Trophoblast cell (in vitro differentiated cells and primary cell): ENCODE data around the gene CRACR2B.
A peak's percentile ranks its signal among the peaks of the same experiment; 100 is the strongest.

Source experiments
- DNase-seq, 2 donors: peaks; one replicate each; pipeline ENCODE4 v3.0.0-alpha.2; 2016
- H2AFZ ChIP-seq: 2 replicates; pipeline ENCODE4 v1.6.1; 2013; ENCODE audit warnings: low read length, moderate library complexity, mild to moderate bottlenecking; ENCODE audit not compliant: insufficient read depth, poor library complexity
- H2AK5ac ChIP-seq: 2 replicates; pipeline ENCODE4 v1.6.1; 2013; ENCODE audit warnings: mild to moderate bottlenecking, low read length
- H2BK120ac ChIP-seq: 2 replicates; pipeline ENCODE4 v1.6.1; 2013; ENCODE audit warnings: low read length, mild to moderate bottlenecking, moderate library complexity; ENCODE audit not compliant: insufficient read depth, poor library complexity
- H2BK12ac ChIP-seq: 2 replicates; pipeline ENCODE4 v1.6.1; 2013; ENCODE audit warnings: mild to moderate bottlenecking, low read length, moderate library complexity
- H2BK5ac ChIP-seq: 2 replicates; pipeline ENCODE4 v1.6.1; 2013; ENCODE audit warnings: low read length, low read depth, moderate library complexity, mild to moderate bottlenecking; ENCODE audit not compliant: poor library complexity
- H3K14ac ChIP-seq: 2 replicates; pipeline ENCODE4 v1.6.1; 2013; ENCODE audit warnings: mild to moderate bottlenecking, low read length
- H3K18ac ChIP-seq: 2 replicates; pipeline ENCODE4 v1.6.1; 2013; ENCODE audit warnings: mild to moderate bottlenecking, low read length
- H3K23ac ChIP-seq: 2 replicates; pipeline ENCODE4 v1.6.1; 2013; ENCODE audit warnings: low read length
- H3K27ac ChIP-seq: 2 replicates; pipeline ENCODE4 v1.5.1; 2013; ENCODE audit warnings: low read depth, mild to moderate bottlenecking, inconsistent platforms, low read length, moderate library complexity
- H3K27me3 ChIP-seq: 2 replicates; pipeline ENCODE4 v1.6.1; 2013; ENCODE audit warnings: inconsistent platforms, mild to moderate bottlenecking, low read length, moderate library complexity; ENCODE audit not compliant: insufficient read depth
- H3K36me3 ChIP-seq, 2 experiments: 1 replicate in 1 of 2; 2 replicates in 1 of 2; pipeline ENCODE4 v1.6.1; 2013; ENCODE audit warnings: low read length in 2 of 2, mild to moderate bottlenecking in 2 of 2, moderate library complexity in 1 of 2; ENCODE audit not compliant: insufficient read depth in 2 of 2, control insufficient read depth in 1 of 2
- H3K4ac ChIP-seq: 2 replicates; pipeline ENCODE4 v1.6.1; 2013; ENCODE audit warnings: low read depth, mild to moderate bottlenecking, low read length, moderate library complexity
- H3K4me1 ChIP-seq, 2 experiments: 1 replicate in 1 of 2; 2 replicates in 1 of 2; pipeline ENCODE4 v1.6.1; 2013; ENCODE audit warnings: low read length in 2 of 2, mild to moderate bottlenecking in 2 of 2, moderate library complexity in 1 of 2; ENCODE audit not compliant: insufficient read depth in 2 of 2, control insufficient read depth in 1 of 2
- H3K4me2 ChIP-seq: 2 replicates; pipeline ENCODE4 v1.6.1; 2013; ENCODE audit warnings: inconsistent platforms, mild to moderate bottlenecking, low read length, moderate library complexity
- H3K4me3 ChIP-seq: 2 replicates; pipeline ENCODE4 v1.5.1; 2013; ENCODE audit warnings: mild to moderate bottlenecking, low read depth, low read length, inconsistent platforms
- H3K79me1 ChIP-seq: one replicate; pipeline ENCODE4 v1.6.1; 2013; ENCODE audit warnings: low read length
- H3K79me2 ChIP-seq: 2 replicates; pipeline ENCODE4 v1.6.1; 2013; ENCODE audit warnings: low read length, mild to moderate bottlenecking; ENCODE audit not compliant: control insufficient read depth, insufficient read depth, poor library complexity
- H3K9ac ChIP-seq: 2 replicates; pipeline ENCODE4 v1.6.1; 2013; ENCODE audit warnings: mild to moderate bottlenecking, low read length
- H3K9me3 ChIP-seq: 2 replicates; pipeline ENCODE4 v1.6.1; 2013; ENCODE audit warnings: low read depth, mild to moderate bottlenecking, control low read depth, inconsistent platforms, low read length; ENCODE audit not compliant: insufficient read depth
- H4K12ac ChIP-seq: 2 replicates; pipeline ENCODE4 v1.6.1; 2013; ENCODE audit warnings: low read depth, mild to moderate bottlenecking, low read length, moderate library complexity
- H4K8ac ChIP-seq: 2 replicates; pipeline ENCODE4 v1.6.1; 2013; ENCODE audit warnings: low read depth, mild to moderate bottlenecking, low read length, moderate library complexity
- H4K91ac ChIP-seq: one replicate; pipeline ENCODE4 v1.6.1; 2013; ENCODE audit warnings: low read depth, mild to moderate bottlenecking, low read length, moderate library complexity
- WGBS: extraction: QIAGEN DNeasy Blood & Tissue Kit; methylation state at CpG from one replicate; pipeline ENCODE4 v1.1.7; 2013; ENCODE audit warnings: missing lambda C conversion rate; ENCODE audit not compliant: insufficient read length, insufficient coverage; ENCODE audit errors: extremely low coverage; 5-methylcytosine and 5-hydroxymethylcytosine counted together

CRACR2B gene

DNA sequence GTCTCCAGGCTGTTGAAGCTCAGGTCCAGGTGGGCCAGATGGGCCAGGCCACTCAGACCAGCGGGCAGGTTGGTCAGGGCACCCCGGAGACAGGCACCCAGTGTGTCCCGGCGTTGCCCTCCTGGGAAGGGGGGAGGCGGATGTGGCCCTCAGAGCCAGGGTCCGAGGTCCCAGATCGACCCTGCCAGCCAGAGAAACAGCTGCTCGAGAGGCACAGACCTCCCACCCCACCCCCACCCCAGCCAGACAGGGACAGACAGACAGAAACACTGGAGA, 24.3 kb upstream of the CRACR2B start:
- Histone ChIP-seq H2AK5ac (no peak overlapping the region), H3K14ac (no peak overlapping the region), H3K4me2 (no peak overlapping the region), H3K79me1 (peaks cover 15% of the 10 kb centered on the region), H2BK120ac (no peak overlapping the region), H3K4me3 (no peak overlapping the region), H3K4me1 (peaks cover 16 to 17% of the 10 kb centered on the region in 2 experiments), H2BK12ac (no peak overlapping the region), H4K8ac (no peak overlapping the region), H3K9ac (no peak overlapping the region), H3K4ac (no peak overlapping the region), H3K79me2 (peaks cover 6% of the 10 kb centered on the region), H3K27ac (no peak overlapping the region), H3K18ac (no peak overlapping the region), H4K91ac (peak overlapping the region; percentile 87), H3K27me3 (no peaks in the 10 kb centered on the region), H3K23ac (no peak overlapping the region), H4K12ac (no peak overlapping the region), H3K36me3 (peaks cover 42 to 45% of the 10 kb centered on the region in 2 experiments), H2AFZ (no peak overlapping the region), H3K9me3 (peaks cover 5% of the 10 kb centered on the region), H2BK5ac (no peak overlapping the region)
- no CpG with 5 or more reads among the region's 8 CpGs for WGBS
- DNase-seq = no peak

GRCh38 chr11:803770-804598, 23.7 kb upstream of the CRACR2B start:
- H3K14ac ChIP-seq = peak overlapping the region; percentile 72
- H3K9ac ChIP-seq = no peak overlapping the region
- H2AK5ac ChIP-seq = peak overlapping the region; percentile 82
- peak overlapping the region; percentile 57 for H4K12ac ChIP-seq
- peaks cover 9% of the 10 kb centered on the region for H3K79me2 ChIP-seq
- H2BK120ac ChIP-seq = peak overlapping the region; percentile 26
- no peak for DNase-seq
- H3K36me3 ChIP-seq = peaks cover 41 to 44% of the 10 kb centered on the region in 2 experiments
- H3K9me3 ChIP-seq = peaks cover 5% of the 10 kb centered on the region
- H2AFZ ChIP-seq = peak overlapping the region; percentile 17
- H3K79me1 ChIP-seq = peaks cover 18% of the 10 kb centered on the region
- peak overlapping the region; percentile 80 for H4K8ac ChIP-seq
- no CpG with 5 or more reads among the region's 26 CpGs for WGBS
- H3K23ac ChIP-seq = no peak overlapping the region
- H3K4me1 ChIP-seq = peaks cover 17% of the 10 kb centered on the region in 2 experiments
- peak overlapping the region; percentile 76 for H3K4me2 ChIP-seq
- H2BK5ac ChIP-seq = no peak overlapping the region
- no peaks in the 10 kb centered on the region for H3K27me3 ChIP-seq
- peak overlapping the region; percentile 78 for H3K18ac ChIP-seq
- peak overlapping the region; percentile 7 for H2BK12ac ChIP-seq
- peak overlapping the region; percentile 8 for H3K27ac ChIP-seq
- no peak overlapping the region for H3K4me3 ChIP-seq
- H4K91ac ChIP-seq = peak overlapping the region; percentile 87
- H3K4ac ChIP-seq = peak overlapping the region; percentile 7

GRCh38 chr11:804599-804964, 23.1 kb upstream of the CRACR2B start:
- Histone ChIP-seq H3K4me2 (peak overlapping the region; percentile 76), H3K14ac (peak overlapping the region; percentile 72), H3K27ac (no peak overlapping the region), H3K79me1 (peaks cover 23% of the 10 kb centered on the region), H3K27me3 (no peaks in the 10 kb centered on the region), H2BK12ac (peak overlapping the region; percentile 28), H3K18ac (peak overlapping the region; percentile 78), H3K9me3 (peaks cover 5% of the 10 kb centered on the region), H4K8ac (peak overlapping the region; percentile 80), H3K36me3 (peaks cover 35 to 38% of the 10 kb centered on the region in 2 experiments), H2AK5ac (peak overlapping the region; percentile 82), H3K4me1 (peaks cover 17% of the 10 kb centered on the region in 2 experiments), H3K4me3 (peak overlapping the region; percentile 65), H3K79me2 (peaks cover 13% of the 10 kb centered on the region), H2AFZ (no peak overlapping the region), H3K9ac (peak overlapping the region; percentile 61), H2BK120ac (peak overlapping the region; percentile 20), H3K4ac (peak overlapping the region; percentile 7), H4K12ac (peak overlapping the region; percentile 57), H4K91ac (peak overlapping the region; percentile 87), H2BK5ac (peak overlapping the region; percentile 48), H3K23ac (no peak overlapping the region)
- DNase-seq = no peak
- WGBS = no CpG with 5 or more reads among the region's 18 CpGs

GRCh38 chr11:808427-809286, 19.1 kb upstream of the CRACR2B start:
- Histone ChIP-seq H4K91ac (peak overlapping the region; percentile 99), H3K27ac (peak overlapping the region; percentile 97), H2AFZ (peak overlapping the region; percentile 84), H3K9ac (peak overlapping the region; percentile 97), H3K4ac (peak overlapping the region; percentile 66), H2BK5ac (peak overlapping the region; percentile 35), H3K14ac (peak overlapping the region; percentile 89), H3K18ac (peak overlapping the region; percentile 31), H3K4me2 (peak overlapping the region; percentile 75), H2BK12ac (no peak overlapping the region), H4K12ac (peak overlapping the region; percentile 71), H3K4me1 (peaks cover 23 to 28% of the 10 kb centered on the region in 2 experiments), H3K27me3 (no peaks in the 10 kb centered on the region), H4K8ac (peak overlapping the region; percentile 99), H2AK5ac (peak overlapping the region; percentile 47), H3K79me1 (peaks cover 29% of the 10 kb centered on the region), H2BK120ac (no peak overlapping the region), H3K4me3 (peak overlapping the region; percentile 95), H3K36me3 (peaks cover 27 to 28% of the 10 kb centered on the region in 2 experiments), H3K79me2 (peaks cover 25% of the 10 kb centered on the region), H3K23ac (no peak overlapping the region), H3K9me3 (peaks cover 2% of the 10 kb centered on the region)
- DNase-seq = peak; percentile 62 to 69
- WGBS = no CpG with 5 or more reads among the region's 36 CpGs
